H9 (cell line): ENCODE data around the gene GALNT12. TPM values are rescaled to one million over a fixed set of nuclear protein-coding genes. Genes with fewer than 3 reads are reported as not detected.
A peak's percentile ranks its signal among the peaks of the same experiment; 100 is the strongest.

ENCODE experiments used
- DNase-seq: peaks from one replicate; pipeline ENCODE4 v3.0.0-alpha.2; 2017
- H2AFZ ChIP-seq: one replicate; pipeline ENCODE4 v1.6.1; 2013; ENCODE audit warnings: mild to moderate bottlenecking, low read length, control low read depth, moderate library complexity
- H2AK5ac ChIP-seq: 2 replicates; pipeline ENCODE4 v1.6.1; 2013; ENCODE audit warnings: low read length, control low read depth, mixed read lengths; ENCODE audit not compliant: insufficient read length
- H2BK120ac ChIP-seq: one replicate; pipeline ENCODE4 v1.6.1; 2013; ENCODE audit warnings: low read depth, mild to moderate bottlenecking, low read length, control low read depth, inconsistent platforms; ENCODE audit not compliant: poor library complexity, severe bottlenecking
- H2BK12ac ChIP-seq: 2 replicates; pipeline ENCODE4 v1.6.1; 2013; ENCODE audit warnings: low read length, control low read depth, mixed read lengths, low read depth; ENCODE audit not compliant: insufficient read length
- H2BK15ac ChIP-seq: 2 replicates; pipeline ENCODE4 v1.6.1; 2013; ENCODE audit warnings: low read depth, low read length, control low read depth
- H2BK20ac ChIP-seq: one replicate; pipeline ENCODE4 v1.6.1; 2013; ENCODE audit warnings: low read depth, mild to moderate bottlenecking, low read length, control low read depth, inconsistent platforms; ENCODE audit not compliant: poor library complexity, severe bottlenecking
- H2BK5ac ChIP-seq: 2 replicates; pipeline ENCODE4 v1.6.1; 2013; ENCODE audit warnings: low read length, control low read depth, mixed read lengths; ENCODE audit not compliant: insufficient read length
- H3K14ac ChIP-seq: 2 replicates; pipeline ENCODE4 v1.6.1; 2013; ENCODE audit warnings: low read length, control low read depth; ENCODE audit not compliant: insufficient read depth
- H3K18ac ChIP-seq: 2 replicates; pipeline ENCODE4 v1.6.1; 2013; ENCODE audit warnings: low read depth, mild to moderate bottlenecking, mixed read lengths, low read length, control low read depth; ENCODE audit not compliant: insufficient read length
- H3K23ac ChIP-seq: 2 replicates; pipeline ENCODE4 v1.6.1; 2013; ENCODE audit warnings: low read length, control low read depth, mixed read lengths, low read depth; ENCODE audit not compliant: insufficient read length
- H3K23me2 ChIP-seq: 2 replicates; pipeline ENCODE4 v1.6.1; 2013; ENCODE audit warnings: low read depth, mild to moderate bottlenecking, mixed read lengths, low read length, control low read depth; ENCODE audit not compliant: insufficient read length, poor library complexity, severe bottlenecking
- H3K27ac ChIP-seq: 2 replicates; pipeline ENCODE4 v1.5.1; 2013; ENCODE audit warnings: low read length, control low read depth, mixed read lengths, low read depth; ENCODE audit not compliant: insufficient read length
- H3K27me3 ChIP-seq: 2 replicates; pipeline ENCODE4 v1.6.1; 2013; ENCODE audit warnings: low read length, control low read depth, inconsistent platforms; ENCODE audit not compliant: insufficient read depth
- H3K4ac ChIP-seq: 2 replicates; pipeline ENCODE4 v1.6.1; 2013; ENCODE audit warnings: low read depth, mild to moderate bottlenecking, control low read depth, inconsistent platforms, low read length, moderate library complexity
- H3K4me1 ChIP-seq: 2 replicates; pipeline ENCODE4 v1.6.1; 2013; ENCODE audit warnings: low read length, control low read depth, inconsistent platforms; ENCODE audit not compliant: insufficient read depth
- H3K4me2 ChIP-seq: 2 replicates; pipeline ENCODE4 v1.6.1; 2013; ENCODE audit warnings: low read length, control low read depth, mixed read lengths; ENCODE audit not compliant: insufficient read length, insufficient read depth
- H3K56ac ChIP-seq: 2 replicates; pipeline ENCODE4 v1.6.1; 2013; ENCODE audit warnings: low read depth, mild to moderate bottlenecking, mixed read lengths, low read length, control low read depth; ENCODE audit not compliant: insufficient read length
- H3K79me1 ChIP-seq: 2 replicates; pipeline ENCODE4 v1.6.1; 2013; ENCODE audit warnings: low read depth, mild to moderate bottlenecking, moderate library complexity, low read length, control low read depth, inconsistent platforms; ENCODE audit not compliant: insufficient read depth, poor library complexity, severe bottlenecking
- H3K79me2 ChIP-seq: 2 replicates; pipeline ENCODE4 v1.6.1; 2013; ENCODE audit warnings: low read length, control low read depth, inconsistent platforms; ENCODE audit not compliant: insufficient read depth
- H3K9ac ChIP-seq: 2 replicates; pipeline ENCODE4 v1.6.1; 2013; ENCODE audit warnings: low read length, control low read depth, mixed read lengths; ENCODE audit not compliant: insufficient read length; ENCODE audit errors: extremely low read depth
- H3K9me3 ChIP-seq: one replicate; pipeline ENCODE4 v1.6.1; 2013; ENCODE audit warnings: low read depth, low read length, inconsistent platforms; ENCODE audit not compliant: control insufficient read depth
- H3T11ph ChIP-seq: one replicate; pipeline ENCODE4 v1.6.1; 2013; ENCODE audit warnings: mild to moderate bottlenecking, low read length, control low read depth, inconsistent platforms
- H4K20me1 ChIP-seq: one replicate; pipeline ENCODE4 v1.6.1; 2013; ENCODE audit not compliant: control insufficient read depth, insufficient read length, insufficient read depth
- H4K5ac ChIP-seq: 2 replicates; pipeline ENCODE4 v1.6.1; 2013; ENCODE audit warnings: low read depth, mild to moderate bottlenecking, mixed read lengths, low read length, control low read depth; ENCODE audit not compliant: insufficient read length
- H4K8ac ChIP-seq: replicated peaks from 2 replicates; pipeline ENCODE4 v1.6.1; 2013; ENCODE audit warnings: low read length, control low read depth, mixed read lengths, low read depth; ENCODE audit not compliant: insufficient read length
- H4K91ac ChIP-seq: 2 replicates; pipeline ENCODE4 v1.6.1; 2013; ENCODE audit warnings: low read depth, mild to moderate bottlenecking, moderate library complexity, mixed read lengths, low read length, control low read depth; ENCODE audit not compliant: insufficient read length
- H3K27ac Mint-ChIP-seq, 3 experiments: 2 replicates in 2 of 3; 3 replicates in 1 of 3; pipeline ENCODE4 v1.8.0; 2020 to 2021; ENCODE audit warnings: mixed read lengths in 3 of 3, mild to moderate bottlenecking in 1 of 3, moderate library complexity in 1 of 3
- H3K27me3 Mint-ChIP-seq: 2 replicates; pipeline ENCODE4 v1.8.0; 2021; ENCODE audit warnings: low read depth, mild to moderate bottlenecking, moderate library complexity, mixed read lengths
- H3K36me3 Mint-ChIP-seq, 3 experiments: 2 replicates in 2 of 3; 3 replicates in 1 of 3; pipeline ENCODE4 v1.8.0; 2020 to 2021; ENCODE audit warnings: low read depth in 3 of 3, mixed read lengths in 3 of 3; ENCODE audit not compliant: insufficient read depth in 1 of 3
- H3K4me1 Mint-ChIP-seq, 2 experiments: 2 replicates each; pipeline ENCODE4 v1.8.0; 2020; ENCODE audit warnings: mixed read lengths in 2 of 2
- H3K4me3 Mint-ChIP-seq, 2 experiments: 2 replicates in 1 of 2; 3 replicates in 1 of 2; pipeline ENCODE4 v1.8.0; 2020 to 2021; ENCODE audit warnings: mild to moderate bottlenecking in 2 of 2, mixed read lengths in 2 of 2, moderate library complexity in 1 of 2
- H3K9me3 Mint-ChIP-seq, 2 experiments: 2 replicates in 1 of 2; 3 replicates in 1 of 2; pipeline ENCODE4 v1.8.0; 2020; ENCODE audit warnings: mild to moderate bottlenecking in 2 of 2, mixed read lengths in 2 of 2, moderate library complexity in 1 of 2
- CTCF ChIP-seq: fragments of 200-600 bp; sonication (generic); conservative IDR thresholded peaks from 3 replicates; pipeline ENCODE4 v1.8.0; 2021; ENCODE audit warnings: antibody characterized with exemption, mild to moderate bottlenecking
- WGBS: extraction: QIAGEN DNeasy Blood & Tissue Kit; methylation state at CpG from one replicate; pipeline ENCODE4 v1.1.7; 2013; ENCODE audit warnings: missing lambda C conversion rate, low lambda C conversion rate, mixed read lengths; ENCODE audit not compliant: insufficient read length; ENCODE audit errors: extremely low coverage; 5-methylcytosine and 5-hydroxymethylcytosine counted together
- total RNA-seq: library from RNA; stranded (reverse); gene quantifications from 2 replicates; pipeline ENCODE4 v1.2.1, GENCODE V29; 2021

The GALNT12 gene
- total RNA-seq, 1 experiment from 2014 or later, result 18.0 TPM

DNA sequence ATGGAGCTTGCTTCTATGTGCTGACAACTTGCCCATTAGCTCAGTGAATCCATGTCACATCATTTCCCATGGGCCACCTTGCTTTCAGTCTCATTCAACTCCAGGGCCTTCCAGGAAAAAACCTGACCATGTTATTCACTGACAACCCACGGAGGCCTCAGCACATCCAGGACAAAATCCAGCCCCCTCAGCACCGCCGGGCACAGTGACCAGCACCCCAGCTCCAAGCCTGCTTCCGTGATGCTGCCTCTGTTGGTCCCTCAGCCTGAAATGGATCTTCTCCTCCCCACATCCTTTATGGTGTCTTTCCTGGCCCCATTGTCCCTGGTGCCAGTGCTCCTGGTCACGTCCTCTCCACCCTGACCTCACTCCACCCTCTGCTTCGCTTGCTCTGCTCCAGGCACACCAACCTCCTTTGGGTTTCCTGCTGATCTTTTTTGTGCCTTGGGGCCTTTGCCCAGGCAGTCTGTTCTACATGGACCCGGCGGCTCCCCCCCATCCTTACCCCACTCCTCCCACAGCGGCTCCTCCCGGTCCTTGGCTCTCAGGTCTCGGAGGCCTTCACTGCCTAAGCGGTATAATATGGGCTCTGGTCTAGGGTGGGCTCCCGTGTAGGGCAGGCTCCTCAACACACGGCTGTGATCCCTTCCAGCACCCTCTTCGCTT lies 36.1 kb upstream of the GALNT12 start:
- Histone ChIP-seq H3K14ac (no peak overlapping the region), H2BK12ac (no peak overlapping the region), H2BK5ac (no peak overlapping the region), H3K23ac (no peak overlapping the region), H3K79me1 (no peaks in the 10 kb centered on the region), H4K91ac (no peak overlapping the region), H2BK15ac (no peak overlapping the region), H3K9ac (no peak overlapping the region), H2BK20ac (no peak overlapping the region), H2BK120ac (no peak overlapping the region), H3T11ph (no peak overlapping the region), H4K8ac (no peak overlapping the region), H3K79me2 (no peaks in the 10 kb centered on the region), H3K9me3 (no peaks in the 10 kb centered on the region), H3K23me2 (no peaks in the 10 kb centered on the region), H3K27me3 (no peaks in the 10 kb centered on the region), H2AFZ (no peak overlapping the region), H2AK5ac (no peak overlapping the region), H4K20me1 (no peaks in the 10 kb centered on the region), H4K5ac (no peak overlapping the region), H3K56ac (no peak overlapping the region), H3K4me1 (no peaks in the 10 kb centered on the region), H3K27ac (no peak overlapping the region), H3K18ac (no peak overlapping the region), H3K4me2 (no peak overlapping the region), H3K4ac (no peak overlapping the region)
- H3K9me3 Mint-ChIP-seq, result no peaks in the 10 kb centered on the region; a peak in 1 of 5 replicates
- H3K27ac Mint-ChIP-seq, result peak overlapping the region in 1 of 3 experiments; percentile 86; a peak in 1 of 7 replicates
- no peak overlapping the region for H3K4me3 Mint-ChIP-seq
- H3K4me1 Mint-ChIP-seq, result no peaks in the 10 kb centered on the region; a peak in 1 of 4 replicates
- DNase-seq, result no peak
- WGBS, result no CpG with 5 or more reads among the region's 15 CpGs
- no peak for TF ChIP-seq CTCF
- H3K36me3 Mint-ChIP-seq, result peaks cover 30 to 76% (median 71%) of the 10 kb centered on the region in 3 experiments
- no peaks in the 10 kb centered on the region for H3K27me3 Mint-ChIP-seq
